GM18505 (cell line): ENCODE measurements around the gene FTCD.

Experiments used
- ATAC-seq: cut with Tn5 transposase; IDR thresholded peaks from one replicate; pipeline ENCODE4 v1.9.1; 2021; ENCODE audit not compliant: unreplicated experiment
- POLR2A ChIP-seq: IDR thresholded peaks from 4 replicates; pipeline ENCODE4 v1.6.1; 2011; ENCODE audit warnings: borderline replicate concordance; ENCODE audit not compliant: insufficient read depth, insufficient read length; ENCODE audit errors: extremely low read depth

The FTCD gene

DNA sequence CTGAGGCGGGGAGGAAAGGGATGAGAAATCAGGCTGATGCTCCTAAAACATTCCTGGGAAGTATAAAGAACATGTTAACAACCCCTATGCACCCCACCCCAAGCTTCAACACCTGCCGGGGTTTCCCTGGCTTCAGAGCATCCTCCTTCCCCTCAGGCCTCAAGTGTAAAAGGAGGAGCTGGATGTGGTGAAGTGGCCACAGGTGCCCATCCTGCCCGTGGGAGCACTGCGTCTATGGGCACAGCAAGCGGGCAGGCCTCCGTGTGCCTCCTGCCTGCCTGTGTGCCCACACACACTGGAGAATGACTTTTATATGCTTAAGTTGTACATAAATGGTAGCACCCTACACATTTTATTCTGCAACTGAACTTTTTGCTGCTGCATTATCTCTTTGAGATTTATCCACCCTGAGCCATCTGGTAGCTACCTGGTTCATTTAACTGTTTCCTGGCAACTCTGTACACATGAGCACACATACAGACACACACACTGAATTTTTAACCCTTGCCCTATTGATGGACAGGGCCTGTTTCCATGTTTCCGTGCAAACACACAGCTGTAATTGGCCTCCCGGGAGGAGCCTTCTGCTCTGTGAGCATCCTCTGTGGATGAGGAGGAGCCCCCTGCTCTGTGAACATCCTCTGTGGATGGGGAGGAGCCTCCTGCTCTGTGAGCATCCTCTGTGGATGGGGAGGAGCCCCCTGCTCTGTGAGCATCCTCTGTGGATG, 13.4 kb upstream of the FTCD start:
- no peak for ATAC-seq
- no peak for TF ChIP-seq POLR2A

DNA sequence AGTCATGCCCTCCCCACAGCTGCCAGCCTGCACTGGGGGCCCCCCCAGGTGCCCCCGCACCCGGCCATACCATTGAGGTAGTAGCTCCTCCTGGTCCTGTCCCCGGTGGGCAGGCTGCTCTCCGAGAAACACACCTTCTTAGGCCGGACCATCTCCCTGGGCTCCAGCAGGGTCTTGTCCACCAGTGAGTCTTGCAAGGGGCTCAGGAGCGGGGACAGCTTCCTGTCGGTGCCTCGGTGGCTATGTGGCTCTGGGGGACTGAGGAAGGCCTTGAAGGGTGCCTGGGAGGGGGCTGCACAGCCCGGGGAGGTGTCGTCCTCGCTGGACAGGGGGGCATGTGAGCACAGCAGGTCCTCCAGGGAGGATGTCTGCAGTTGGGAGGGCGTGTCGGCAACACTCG, 12.9 kb upstream of the FTCD start:
- no peak for TF ChIP-seq POLR2A
- ATAC-seq: no peak

DNA sequence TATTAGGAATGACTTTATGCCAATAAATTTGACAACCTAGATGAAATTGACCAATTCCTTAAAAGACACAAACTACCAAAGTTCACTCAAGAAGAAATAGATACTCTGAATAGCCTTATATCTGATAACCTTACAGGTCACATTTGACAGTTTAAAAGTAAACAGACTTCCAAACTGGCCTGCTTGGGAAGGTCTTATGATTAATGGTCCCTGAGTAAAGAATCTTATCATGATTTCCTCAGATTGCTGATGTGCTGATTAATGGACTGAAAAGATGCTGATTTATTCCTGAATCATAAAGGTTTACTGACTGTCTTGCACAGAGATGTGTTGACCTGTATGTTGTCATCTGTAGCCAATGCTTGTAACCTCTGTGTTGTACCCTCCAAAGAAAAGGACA, 9.7 kb upstream of the FTCD start:
- TF ChIP-seq POLR2A: no peak
- ATAC-seq: no peak

DNA sequence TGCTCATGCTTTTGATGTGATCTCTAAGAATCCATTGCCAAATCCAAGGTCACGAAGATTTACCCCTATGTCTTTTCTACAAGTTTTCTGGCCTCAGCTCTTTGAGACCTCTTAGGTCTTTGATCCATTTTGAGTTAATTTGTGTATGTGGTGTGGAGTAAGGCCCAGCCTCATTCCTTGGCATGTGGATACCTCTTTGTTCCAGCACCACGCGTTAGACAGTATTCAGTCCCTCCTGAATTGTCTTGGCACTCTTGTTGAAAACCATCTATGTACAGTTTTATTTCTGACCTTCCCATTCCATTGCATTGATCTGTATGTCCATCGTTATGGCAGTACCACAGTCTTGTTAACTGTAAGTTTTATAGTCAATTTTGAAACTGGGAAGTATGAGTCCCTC, 8.0 kb upstream of the FTCD start:
- no peak for ATAC-seq
- no peak for TF ChIP-seq POLR2A

DNA sequence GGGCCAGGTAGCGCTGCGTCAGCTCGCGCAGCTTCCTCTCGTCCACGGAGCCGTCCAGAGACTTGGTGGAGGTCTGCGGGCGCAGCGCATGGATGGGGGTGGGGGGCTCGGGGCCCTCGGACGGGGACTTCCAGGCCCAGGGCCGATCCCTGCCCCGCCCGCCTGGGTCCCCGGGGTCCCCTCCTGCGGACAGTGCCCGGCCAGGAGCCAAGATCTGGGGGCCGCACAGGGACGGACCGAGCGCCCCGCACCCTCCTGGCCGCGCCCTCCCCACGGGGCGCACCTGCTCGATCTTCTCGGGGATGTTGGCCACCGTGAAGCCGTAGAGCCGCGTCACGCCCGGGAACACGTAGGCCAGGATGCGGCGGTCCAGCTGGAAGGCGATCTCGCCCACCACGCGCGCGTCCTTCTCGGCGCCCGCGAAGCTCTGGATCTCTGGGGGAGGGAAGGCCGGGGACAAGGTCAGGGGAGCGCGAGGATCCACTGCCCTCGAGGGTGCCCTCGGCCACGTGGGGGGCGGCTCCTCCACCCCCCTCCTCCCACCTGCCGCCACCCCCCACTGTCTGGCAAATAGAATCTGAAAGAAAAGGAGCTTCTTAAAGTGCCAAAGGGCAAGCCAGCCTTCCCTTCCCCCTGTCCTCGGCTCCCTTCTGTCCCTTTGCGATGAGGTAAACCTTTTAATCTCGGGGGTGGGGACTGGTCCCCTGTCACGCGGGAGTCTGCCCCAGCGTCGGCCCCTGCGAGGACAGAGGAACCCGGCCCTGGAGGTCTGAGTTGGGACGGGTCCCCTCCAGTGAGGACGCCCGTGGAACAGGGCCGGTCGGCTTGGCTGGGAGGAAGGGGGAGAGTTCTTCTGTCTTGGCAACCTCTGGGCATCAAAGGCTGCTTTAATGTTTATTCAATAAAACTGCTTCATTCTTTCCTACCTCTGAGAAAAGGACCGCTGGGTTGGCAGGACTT, 6.5 kb upstream of the FTCD start:
- TF ChIP-seq POLR2A: no peak
- no peak for ATAC-seq

DNA sequence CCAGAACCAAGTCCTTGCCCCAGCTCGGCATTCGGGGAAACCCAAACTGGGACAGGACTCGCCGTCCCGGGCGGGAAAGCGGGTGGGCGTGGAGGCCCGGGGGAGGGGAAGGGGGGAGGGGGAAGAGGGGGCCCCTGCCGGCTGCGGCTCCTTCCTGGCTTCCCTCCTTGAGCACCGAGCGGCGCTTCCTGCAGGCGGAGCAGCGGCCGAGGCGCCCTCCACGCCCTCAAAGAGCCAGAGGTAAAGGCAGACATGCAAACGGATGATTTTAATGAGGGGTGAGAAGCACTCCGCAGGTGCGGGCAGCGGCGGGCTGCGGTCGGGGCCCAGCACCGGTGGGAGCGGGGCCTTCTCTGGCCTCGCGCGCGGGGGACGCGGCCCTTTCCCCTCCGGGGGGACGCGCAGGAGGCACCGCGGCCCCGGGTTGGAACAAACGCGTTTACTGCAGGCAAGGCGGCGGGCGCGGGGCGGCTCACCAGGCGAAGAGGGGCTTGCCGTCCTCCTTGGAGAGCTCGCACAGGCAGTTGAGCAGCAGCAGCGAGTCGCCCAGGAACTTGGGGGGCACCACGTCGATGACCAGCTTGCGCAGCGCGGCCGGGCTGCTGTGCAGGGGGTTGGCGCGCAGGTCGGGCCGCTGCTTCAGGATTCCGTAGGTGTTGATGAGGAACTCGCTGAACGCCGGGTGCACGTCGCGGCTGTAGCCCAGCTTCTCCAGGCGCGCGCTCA, 5.7 kb upstream of the FTCD start:
- no peak for ATAC-seq
- no peak for TF ChIP-seq POLR2A

DNA sequence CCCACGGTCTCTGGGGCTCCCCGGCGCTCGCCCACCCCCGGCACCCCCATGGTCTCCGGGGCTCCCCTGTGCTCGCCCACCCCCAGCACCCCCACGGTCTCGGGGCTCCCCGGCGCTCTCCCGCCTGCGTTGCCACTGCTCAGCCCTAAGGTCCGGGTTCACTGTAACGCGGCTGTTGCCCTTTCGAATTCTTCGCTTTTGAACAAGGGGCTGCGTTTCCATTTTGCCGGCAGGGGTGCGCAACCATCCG, 5.2 kb upstream of the FTCD start:
- no peak for ATAC-seq
- TF ChIP-seq POLR2A: no peak

DNA sequence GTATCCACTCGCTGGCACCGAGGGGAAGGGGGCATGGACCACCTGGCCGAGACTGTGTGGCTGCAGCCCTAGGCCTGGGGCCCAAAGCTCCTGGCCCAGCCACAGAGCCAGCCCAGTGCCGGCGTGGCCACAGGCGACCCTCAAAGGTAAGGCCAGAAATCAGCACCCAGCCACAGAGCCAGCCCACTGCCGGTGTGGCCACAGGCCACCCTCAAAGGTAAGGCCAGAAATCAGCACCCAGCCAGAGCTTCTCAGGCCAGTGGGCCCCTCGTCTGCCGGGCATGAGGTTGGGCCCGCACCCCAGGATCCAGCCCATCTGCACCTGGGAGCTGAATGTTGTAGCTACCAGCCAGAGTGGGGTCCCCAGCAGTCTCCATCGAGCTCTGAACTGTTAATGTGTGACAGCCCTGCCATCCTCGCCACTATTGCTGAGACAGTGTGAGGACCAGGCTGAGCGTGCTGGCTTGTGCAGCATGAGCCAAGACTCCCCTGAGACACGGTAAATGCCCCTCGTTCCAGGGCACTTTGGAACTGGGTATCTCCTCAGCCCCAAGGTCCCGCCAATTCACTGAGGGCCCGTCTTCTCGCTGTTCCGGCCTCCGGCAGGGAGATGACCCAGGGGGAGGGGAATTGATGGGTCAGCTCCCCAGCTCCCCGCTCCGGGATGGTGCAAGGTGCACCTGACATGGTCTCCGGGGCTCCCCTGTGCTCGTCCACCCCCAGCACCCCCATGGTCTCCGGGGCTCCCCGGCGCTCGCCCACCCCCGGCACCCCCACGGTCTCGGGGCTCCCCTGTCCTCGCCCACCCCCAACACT, 4.7 kb upstream of the FTCD start:
- ATAC-seq: no peak
- TF ChIP-seq POLR2A: no peak

DNA sequence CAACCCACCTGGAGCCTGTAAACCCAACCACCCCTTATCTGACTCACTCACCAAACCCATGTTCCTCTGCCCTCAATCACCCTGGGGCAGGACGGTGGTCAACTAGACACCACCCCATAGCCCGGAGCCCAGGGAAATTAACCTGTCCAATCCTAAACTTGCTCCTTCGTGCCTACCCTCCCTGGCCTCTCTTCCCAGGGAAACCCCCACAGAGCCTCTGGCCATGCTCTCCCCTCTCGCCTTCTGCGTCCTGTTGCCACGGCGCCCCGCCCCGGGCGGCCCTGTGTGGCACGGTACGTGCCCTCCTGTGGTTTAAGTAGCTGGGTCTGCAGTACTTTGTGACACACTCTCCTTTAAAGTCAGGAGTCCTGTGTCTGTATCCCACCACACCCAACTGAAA, 4.0 kb upstream of the FTCD start:
- ATAC-seq: no peak
- TF ChIP-seq POLR2A: no peak

DNA sequence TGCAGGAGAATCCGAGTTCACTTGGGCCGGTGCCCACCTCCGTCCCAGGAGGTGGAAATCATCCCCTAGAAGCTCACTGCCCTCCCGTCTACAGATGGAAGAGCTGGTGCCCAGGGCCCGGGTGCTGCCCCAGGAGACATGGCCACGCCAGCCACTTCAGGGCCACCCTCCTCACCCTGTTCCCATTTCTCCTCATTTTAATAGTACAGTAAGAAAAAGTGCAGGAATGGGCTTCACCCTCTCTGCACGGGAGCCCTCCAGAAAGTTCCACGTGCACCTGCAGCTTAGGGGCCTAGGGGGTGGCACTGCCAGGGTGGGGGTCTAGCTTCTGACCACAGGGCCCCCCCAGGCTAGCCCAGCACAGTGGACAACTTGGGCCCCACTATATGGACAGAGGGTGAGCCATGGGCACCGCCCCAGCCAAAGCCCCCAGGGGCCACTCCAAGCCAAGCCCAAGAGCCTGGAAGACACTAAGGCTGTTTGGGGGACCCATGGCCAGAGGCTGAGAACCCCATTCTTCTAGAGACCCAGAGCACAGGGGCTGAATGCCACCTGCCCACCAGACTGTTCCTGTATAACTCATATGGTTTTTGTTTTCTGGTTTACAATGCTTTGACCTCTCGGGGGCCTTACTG, 3.4 kb upstream of the FTCD start:
- no peak for TF ChIP-seq POLR2A
- ATAC-seq: no peak

DNA sequence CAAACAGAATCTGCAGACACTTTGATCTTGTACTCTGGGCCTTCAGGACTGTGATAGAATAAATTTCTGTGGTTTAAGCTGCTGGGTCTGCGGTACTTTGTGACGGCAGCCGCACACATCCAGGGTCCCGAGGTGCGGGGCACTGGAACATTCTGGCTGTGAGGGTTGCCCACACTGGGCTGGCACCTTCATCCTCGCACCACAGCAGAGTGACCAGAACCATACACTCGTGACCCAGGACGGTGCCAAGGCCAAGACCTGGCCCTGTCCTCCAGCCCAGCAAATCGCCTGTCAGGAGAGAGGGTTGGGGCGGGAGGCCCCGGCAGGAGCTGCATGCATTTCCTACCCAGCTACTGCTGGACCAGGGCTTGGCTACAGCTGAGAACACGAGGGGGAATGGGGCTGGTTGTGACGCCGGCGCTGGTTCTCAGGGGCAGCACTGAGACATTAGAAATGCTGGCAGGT, 2.6 kb upstream of the FTCD start:
- TF ChIP-seq POLR2A: no peak
- ATAC-seq: no peak

DNA sequence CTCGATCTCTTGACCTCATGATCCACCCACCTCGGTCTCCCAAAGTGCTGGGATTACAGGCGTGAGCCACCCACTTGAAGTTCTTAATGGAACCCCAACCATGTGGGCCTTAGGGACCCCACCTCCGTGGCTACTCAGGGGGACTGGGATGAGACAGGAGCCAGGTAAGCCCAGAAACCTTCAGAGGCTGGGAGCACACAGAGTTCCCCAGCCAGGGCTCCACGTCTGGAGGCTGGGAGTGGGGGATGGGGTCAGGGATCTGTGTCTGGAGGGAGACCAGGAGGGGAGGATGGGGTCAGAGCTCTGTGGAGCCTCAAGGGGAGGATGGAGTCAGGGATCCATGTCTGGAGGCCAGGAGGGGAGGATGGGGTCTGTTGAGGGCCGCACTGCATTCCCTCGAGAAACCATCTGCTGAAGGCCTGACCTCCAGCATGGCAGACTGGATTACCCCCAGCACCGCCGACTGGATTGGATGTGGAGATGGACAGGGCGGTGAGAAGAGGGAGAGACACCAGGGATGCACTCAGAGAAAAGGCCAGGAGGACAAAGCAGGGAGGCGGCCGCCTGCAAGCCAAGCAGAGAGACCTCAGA, 2.1 kb upstream of the FTCD start:
- ATAC-seq: no peak
- TF ChIP-seq POLR2A: no peak

DNA sequence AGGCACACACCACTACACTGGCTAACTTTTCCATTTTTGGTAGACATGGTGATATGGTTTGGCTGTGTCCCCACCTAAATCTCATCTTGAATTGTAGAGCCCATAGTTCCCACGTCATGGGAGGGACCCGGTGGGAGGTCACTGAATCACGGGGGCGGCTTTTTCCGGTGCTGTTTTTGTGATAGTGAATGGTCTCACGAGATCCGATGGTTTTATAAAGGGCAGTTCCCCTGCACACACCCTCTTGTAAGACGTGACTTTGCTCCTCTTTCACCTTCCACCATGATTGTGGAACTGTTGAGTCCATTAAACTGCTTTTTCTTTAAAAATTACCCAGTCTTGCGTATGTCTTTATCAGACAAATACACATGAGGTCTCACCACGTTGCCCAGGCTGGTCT, 1.3 kb upstream of the FTCD start:
- TF ChIP-seq POLR2A: no peak
- ATAC-seq: no peak

DNA sequence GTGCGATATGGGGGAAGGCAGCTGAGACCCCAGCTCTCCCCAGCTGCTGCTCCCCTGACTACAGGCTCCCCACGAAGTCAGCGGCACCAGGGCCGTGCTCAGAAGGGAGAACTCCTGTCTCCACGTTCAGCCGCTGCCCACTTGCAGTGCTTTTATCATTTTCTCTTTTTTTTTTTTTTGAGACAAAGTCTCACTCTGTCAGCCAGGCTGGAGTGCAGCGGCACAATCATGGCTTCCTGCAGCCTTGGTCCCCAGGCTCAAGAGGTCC, 933 bp upstream of the FTCD start:
- ATAC-seq: no peak
- no peak for TF ChIP-seq POLR2A
